ENCODE results near the gene SSB.

- TF ChIP-seq ARNT (IDR thresholded peaks at IDR 0.05) (no peak), FOXM1 (IDR thresholded peaks at IDR 0.05; ENCODE audit: borderline replicate concordance) (no peak), SP1 (IDR thresholded peaks at IDR 0.05) (no peak), LEF1 (IDR thresholded peaks at IDR 0.05; ENCODE audit: borderline replicate concordance) (no peak), TARDBP (IDR thresholded peaks at IDR 0.05) (no peak), FOXA1 (IDR thresholded peaks at IDR 0.05) (no peak), SUZ12 (IDR thresholded peaks at IDR 0.05) (no peak), ZNF384 (IDR thresholded peaks at IDR 0.05) (no peak), CTBP1 (IDR thresholded peaks at IDR 0.05; ENCODE audit: borderline replicate concordance) (no peak), ELF4 (IDR thresholded peaks at IDR 0.05) (no peak), PKNOX1 (IDR thresholded peaks at IDR 0.05) (no peak), FOXK2 (IDR thresholded peaks at IDR 0.05) (no peak), NFRKB (IDR thresholded peaks at IDR 0.05) (no peak)
These were observed 36.7 kb upstream of the SSB start for GRCh38 chr2:169761970-169762292.

Data from HEK293T (cell line).